SU-DHL-6 (cell line): ENCODE results near the gene EPHA3.

Source experiments
- H2AFZ ChIP-seq: fragments of 200-600 bp; sonication (generic); 2 replicates; pipeline ENCODE4 v1.6.1; 2014; ENCODE audit warnings: low read depth, mild to moderate bottlenecking, moderate library complexity, mixed read lengths, antibody characterized with exemption, low read length; ENCODE audit not compliant: severe bottlenecking
- H3F3A ChIP-seq: fragments of 200-600 bp; shearing (Covaris generic); 2 replicates; pipeline ENCODE4 v1.6.0; 2016; ENCODE audit warnings: antibody characterized with exemption, mild to moderate bottlenecking; ENCODE audit not compliant: insufficient read depth
- H3K27ac ChIP-seq: fragments of 200-600 bp; sonication (generic); 2 replicates; pipeline ENCODE4 v1.5.1; 2016; ENCODE audit warnings: low read depth, mild to moderate bottlenecking, low read length, moderate library complexity, mixed read lengths
- H3K27me3 ChIP-seq: fragments of 200-600 bp; sonication (generic), shearing (Covaris generic); 2 replicates; pipeline ENCODE4 v1.6.0; 2014; ENCODE audit warnings: mild to moderate bottlenecking, low read length
- H3K36me3 ChIP-seq: fragments of 200-600 bp; sonication (generic); 2 replicates; pipeline ENCODE4 v1.6.1; 2014; ENCODE audit warnings: mild to moderate bottlenecking, low read length, mixed read lengths
- H3K4me2 ChIP-seq: fragments of 300-600, 200-600 bp; shearing (Covaris generic), sonication (generic); 2 replicates; pipeline ENCODE4 v1.6.0; 2014; ENCODE audit warnings: low read length, low read depth, mild to moderate bottlenecking; ENCODE audit not compliant: poor library complexity, severe bottlenecking
- H3K4me3 ChIP-seq: fragments of 200-600 bp; sonication (generic); 2 replicates; pipeline ENCODE4 v1.5.1; 2014; ENCODE audit warnings: antibody characterized with exemption, low read length, mild to moderate bottlenecking, mixed read lengths; ENCODE audit not compliant: insufficient read depth, poor library complexity, severe bottlenecking
- H3K79me2 ChIP-seq: fragments of 200-600 bp; sonication (generic); 2 replicates; pipeline ENCODE4 v1.6.1; 2014; ENCODE audit warnings: mild to moderate bottlenecking, low read length, moderate library complexity; ENCODE audit not compliant: insufficient read depth
- H3K9ac ChIP-seq: fragments of 200-600 bp; sonication (generic); 2 replicates; pipeline ENCODE4 v1.7.0; 2014; ENCODE audit warnings: mild to moderate bottlenecking, low read length
- H3K9me2 ChIP-seq: fragments of 200-600 bp; sonication (generic); replicated peaks from 2 replicates; pipeline ENCODE4 v1.6.1; 2014; ENCODE audit warnings: low read length; ENCODE audit not compliant: insufficient read depth
- H3K9me3 ChIP-seq: fragments of 200-600 bp; sonication (generic); 2 replicates; pipeline ENCODE4 v1.6.1; 2014; ENCODE audit warnings: low read length, mixed read lengths; ENCODE audit not compliant: insufficient read depth
- H4K20me1 ChIP-seq: fragments of 200-600 bp; sonication (generic); 2 replicates; pipeline ENCODE4 v1.6.1; 2014; ENCODE audit warnings: low read depth, mild to moderate bottlenecking, antibody characterized with exemption, low read length, moderate library complexity, mixed read lengths
- CTCF ChIP-seq: fragments of 200-600 bp; sonication (generic); IDR thresholded peaks from one replicate; pipeline ENCODE4 v1.5.1; 2017; ENCODE audit warnings: antibody characterized with exemption, mild to moderate bottlenecking, low read length, moderate library complexity; ENCODE audit not compliant: insufficient read depth, poor library complexity, severe bottlenecking
- EZH2phosphoT487 ChIP-seq: fragments of 200-600 bp; sonication (generic), shearing (Covaris generic); conservative IDR thresholded peaks from 2 replicates; pipeline ENCODE4 v1.6.1; 2018; ENCODE audit warnings: mild to moderate bottlenecking, antibody characterized with exemption, low read length, moderate library complexity, mixed read lengths

EPHA3 gene

GRCh38 chr3:89145995-89146394 lies 38.6 kb downstream of the EPHA3 start:
- Histone ChIP-seq H3K4me2 (no peak overlapping the region), H3K27me3 (no peaks in the 10 kb centered on the region)

GRCh38 chr3:89154416-89154815 lies 47.0 kb downstream of the EPHA3 start:
- Histone ChIP-seq H3K36me3 (no peaks in the 10 kb centered on the region), H3F3A (no peaks in the 10 kb centered on the region), H4K20me1 (no peaks in the 10 kb centered on the region), H3K27me3 (no peaks in the 10 kb centered on the region), H2AFZ (no peak overlapping the region), H3K9me3 (no peaks in the 10 kb centered on the region), H3K4me3 (no peak overlapping the region), H3K9me2 (no peaks in the 10 kb centered on the region), H3K27ac (no peak overlapping the region), H3K4me2 (no peak overlapping the region), H3K9ac (no peak overlapping the region), H3K79me2 (no peaks in the 10 kb centered on the region)
- TF ChIP-seq CTCF, result no peak
- TF ChIP-seq EZH2phosphoT487, result no peak

More at GRCh38 chr3:89145995-89146394, 38.6 kb downstream of the EPHA3 start:
- H4K20me1 ChIP-seq, result no peaks in the 10 kb centered on the region
- no peak overlapping the region for H2AFZ ChIP-seq
- H3K27ac ChIP-seq, result no peak overlapping the region
- H3K9me3 ChIP-seq, result no peaks in the 10 kb centered on the region
- H3K4me3 ChIP-seq, result no peak overlapping the region
- no peaks in the 10 kb centered on the region for H3K79me2 ChIP-seq
- no peaks in the 10 kb centered on the region for H3F3A ChIP-seq
- no peak overlapping the region for H3K9ac ChIP-seq
- TF ChIP-seq EZH2phosphoT487, result no peak
- no peak for TF ChIP-seq CTCF
- no peaks in the 10 kb centered on the region for H3K9me2 ChIP-seq
- no peaks in the 10 kb centered on the region for H3K36me3 ChIP-seq

- H3F3A ChIP-seq, result no peaks in the 10 kb centered on the region
These were observed 48.4 kb downstream of the EPHA3 start for GRCh38 chr3:89155811-89156210.

More at GRCh38 chr3:89155811-89156210, 48.4 kb downstream of the EPHA3 start:
- Histone ChIP-seq H3K9me2 (no peaks in the 10 kb centered on the region), H3K27me3 (no peaks in the 10 kb centered on the region), H2AFZ (no peak overlapping the region), H3K27ac (no peak overlapping the region), H3K36me3 (no peaks in the 10 kb centered on the region), H3K9ac (no peak overlapping the region), H3K79me2 (no peaks in the 10 kb centered on the region), H3K4me2 (no peak overlapping the region), H3K9me3 (no peaks in the 10 kb centered on the region), H3K4me3 (no peak overlapping the region), H4K20me1 (no peaks in the 10 kb centered on the region)
- no peak for TF ChIP-seq CTCF
- no peak for TF ChIP-seq EZH2phosphoT487
